Large intestine (tissue), 12 donors: ENCODE measurements around the gene ATP5MG. TPM values are rescaled to one million over a fixed set of nuclear protein-coding genes. Genes with fewer than 3 reads are reported as not detected.

Experiments
- DNase-seq, 2 donors: peaks; one replicate each; pipeline versions ENCODE4 v3.0.0 to v3.0.0-alpha.2; 2013
- H3K27ac ChIP-seq: one replicate; pipeline ENCODE4 v1.5.1; 2013; ENCODE audit warnings: low read length
- H3K27me3 ChIP-seq: 2 replicates; pipeline ENCODE4 v1.6.1; 2013; ENCODE audit warnings: low read length; ENCODE audit not compliant: control insufficient read depth, insufficient read depth
- H3K36me3 ChIP-seq: 2 replicates; pipeline ENCODE4 v1.6.1; 2013; ENCODE audit warnings: low read length; ENCODE audit not compliant: control insufficient read depth, insufficient read depth
- H3K4me1 ChIP-seq: one replicate; pipeline ENCODE4 v1.6.1; 2013; ENCODE audit warnings: low read length; ENCODE audit not compliant: control insufficient read depth, insufficient read depth
- H3K4me3 ChIP-seq: one replicate; pipeline ENCODE4 v1.5.1; 2013; ENCODE audit warnings: low read length
- H3K9me3 ChIP-seq: one replicate; pipeline ENCODE4 v1.6.1; 2013; ENCODE audit warnings: mild to moderate bottlenecking, low read depth, low read length, moderate library complexity; ENCODE audit not compliant: control insufficient read depth
- whole genome bisulfite sequencing: methylation state at CpG from one replicate; pipeline ENCODE4 v1.1.5; 2013; ENCODE audit warnings: low lambda C conversion rate; ENCODE audit not compliant: insufficient coverage; 5-methylcytosine and 5-hydroxymethylcytosine counted together
- long read RNA-seq, 11 donors: transcript quantifications; one replicate each; lab custom pipeline, GENCODE V29; 2026
- polyA plus RNA-seq: library from polyadenylated mRNA; unstranded; fragments of 120-200 nt; gene quantifications from one replicate; pipeline ENCODE4 v1.2.1, GENCODE V29; 2013

The ATP5MG gene
- 285 TPM for polyA plus RNA-seq
- long read RNA-seq, donor 1, transcript ATP5MG-201 (3 exons, 1,577 nt) = major isoform, 161 of 189 reads
- long read RNA-seq, donor 1, transcript ATP5MG-203 (2 exons, 1,582 nt) = minor isoform, 18 of 189 reads
- long read RNA-seq, donor 1, partial matches to known transcripts = 7 of 189 reads
- long read RNA-seq, donor 1, other reads (novel, unspliced or antisense) = 0 of 189 reads
- long read RNA-seq, donor 2, transcript ATP5MG-203 (2 exons, 1,582 nt) = minor isoform, 49 of 524 reads
- long read RNA-seq, donor 2, transcript ATP5MG-201 (3 exons, 1,577 nt) = major isoform, 432 of 524 reads
- long read RNA-seq, donor 2, transcript ATP5MG-208 (2 exons, 623 nt) = minor isoform, 6 of 524 reads
- long read RNA-seq, donor 2, partial matches to known transcripts = 29 of 524 reads
- long read RNA-seq, donor 2, other reads (novel, unspliced or antisense) = 5 of 524 reads
- long read RNA-seq, donor 3 = 0 reads
- long read RNA-seq, donor 4, transcript ATP5MG-201 (3 exons, 1,577 nt) = major isoform, 42 of 45 reads
- long read RNA-seq, donor 4, partial matches to known transcripts = 0 of 45 reads
- long read RNA-seq, donor 4, other reads (novel, unspliced or antisense) = 0 of 45 reads
- long read RNA-seq, donor 5, transcript ATP5MG-203 (2 exons, 1,582 nt) = minor isoform, 22 of 231 reads
- long read RNA-seq, donor 5, transcript ATP5MG-201 (3 exons, 1,577 nt) = major isoform, 196 of 231 reads
- long read RNA-seq, donor 5, partial matches to known transcripts = 9 of 231 reads
- long read RNA-seq, donor 5, other reads (novel, unspliced or antisense) = 0 of 231 reads
- long read RNA-seq, donor 6, transcript ATP5MG-208 (2 exons, 623 nt) = minor isoform, 5 of 404 reads
- long read RNA-seq, donor 6, transcript ATP5MG-201 (3 exons, 1,577 nt) = major isoform, 324 of 404 reads
- long read RNA-seq, donor 6, transcript ATP5MG-203 (2 exons, 1,582 nt) = minor isoform, 75 of 404 reads
- long read RNA-seq, donor 6, partial matches to known transcripts = 0 of 404 reads
- long read RNA-seq, donor 6, other reads (novel, unspliced or antisense) = 0 of 404 reads
- long read RNA-seq, donor 7, transcript ATP5MG-201 (3 exons, 1,577 nt) = major isoform, 188 of 228 reads
- long read RNA-seq, donor 7, transcript ATP5MG-203 (2 exons, 1,582 nt) = minor isoform, 22 of 228 reads
- long read RNA-seq, donor 7, partial matches to known transcripts = 15 of 228 reads
- long read RNA-seq, donor 7, other reads (novel, unspliced or antisense) = 0 of 228 reads
- long read RNA-seq, donor 8, transcript ATP5MG-201 (3 exons, 1,577 nt) = major isoform, 574 of 630 reads
- long read RNA-seq, donor 8, transcript ATP5MG-203 (2 exons, 1,582 nt) = minor isoform, 46 of 630 reads
- long read RNA-seq, donor 8, partial matches to known transcripts = 0 of 630 reads
- long read RNA-seq, donor 8, other reads (novel, unspliced or antisense) = 6 of 630 reads
- long read RNA-seq, donor 9, transcript ATP5MG-203 (2 exons, 1,582 nt) = minor isoform, 56 of 497 reads
- long read RNA-seq, donor 9, transcript ATP5MG-201 (3 exons, 1,577 nt) = major isoform, 426 of 497 reads
- long read RNA-seq, donor 9, transcript ATP5MG-208 (2 exons, 623 nt) = minor isoform, 8 of 497 reads
- long read RNA-seq, donor 9, partial matches to known transcripts = 0 of 497 reads
- long read RNA-seq, donor 9, other reads (novel, unspliced or antisense) = 5 of 497 reads
- long read RNA-seq, donor 10, transcript ATP5MG-208 (2 exons, 623 nt) = minor isoform, 5 of 444 reads
- long read RNA-seq, donor 10, transcript ATP5MG-203 (2 exons, 1,582 nt) = minor isoform, 45 of 444 reads
- long read RNA-seq, donor 10, transcript ATP5MG-201 (3 exons, 1,577 nt) = major isoform, 391 of 444 reads
- long read RNA-seq, donor 10, partial matches to known transcripts = 0 of 444 reads
- long read RNA-seq, donor 10, other reads (novel, unspliced or antisense) = 0 of 444 reads
- long read RNA-seq, donor 11, transcript ATP5MG-201 (3 exons, 1,577 nt) = major isoform, 240 of 281 reads
- long read RNA-seq, donor 11, transcript ATP5MG-203 (2 exons, 1,582 nt) = minor isoform, 37 of 281 reads
- long read RNA-seq, donor 11, partial matches to known transcripts = 0 of 281 reads
- long read RNA-seq, donor 11, other reads (novel, unspliced or antisense) = 0 of 281 reads

DNA sequence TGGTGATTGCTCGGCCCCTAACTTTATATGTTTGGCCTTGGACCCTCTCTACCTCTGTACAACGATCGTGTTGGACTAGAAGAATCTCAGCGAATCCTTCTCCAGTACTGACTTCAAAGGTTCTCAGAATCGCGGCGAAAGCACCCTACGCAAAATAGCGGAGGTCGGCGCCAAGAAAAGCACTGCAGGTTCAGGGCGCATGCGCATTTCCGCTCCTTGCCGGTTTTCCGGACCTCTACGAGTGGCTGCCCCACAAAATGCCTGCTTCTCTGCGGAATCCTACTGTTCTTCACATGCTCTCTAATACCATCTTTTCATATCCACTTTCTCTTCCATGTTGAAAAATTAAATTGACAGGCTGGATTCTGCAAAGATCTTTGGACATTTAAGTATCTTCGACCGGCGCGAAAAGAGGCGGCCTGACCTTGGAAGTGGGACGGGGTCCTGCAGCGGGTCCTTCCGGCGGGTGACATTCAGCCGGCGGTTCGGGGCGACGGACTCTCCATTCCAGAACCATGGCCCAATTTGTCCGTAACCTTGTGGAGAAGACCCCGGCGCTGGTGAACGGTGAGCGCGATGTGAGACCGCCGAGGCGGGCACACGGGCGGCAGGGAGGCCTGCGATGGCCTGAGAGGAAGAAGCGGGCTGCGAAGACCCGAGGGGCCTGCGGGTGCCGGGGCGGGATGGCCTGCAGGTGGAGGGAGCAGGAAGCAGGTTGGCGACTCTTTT, at the start of gene ATP5MG:
TSS of gene ATP5MG (plus strand) at position 456 of the 729 bp plus-strand sequence. CDS start at position 516, 60 bp downstream.
- Histone ChIP-seq H3K27ac (peak within 1 kb of the TSS; percentile 86), H3K4me3 (peak within 1 kb of the TSS; percentile 93), H3K27me3 (no peaks in the 10 kb centered on the region), H3K9me3 (no peaks in the 10 kb centered on the region), H3K36me3 (peaks cover 15% of the 10 kb centered on the region), H3K4me1 (peaks cover 8% of the 10 kb centered on the region)
- no CpG with 5 or more reads among the region's 51 CpGs for WGBS
- peak; percentile 83 to 92 for DNase-seq

DNA sequence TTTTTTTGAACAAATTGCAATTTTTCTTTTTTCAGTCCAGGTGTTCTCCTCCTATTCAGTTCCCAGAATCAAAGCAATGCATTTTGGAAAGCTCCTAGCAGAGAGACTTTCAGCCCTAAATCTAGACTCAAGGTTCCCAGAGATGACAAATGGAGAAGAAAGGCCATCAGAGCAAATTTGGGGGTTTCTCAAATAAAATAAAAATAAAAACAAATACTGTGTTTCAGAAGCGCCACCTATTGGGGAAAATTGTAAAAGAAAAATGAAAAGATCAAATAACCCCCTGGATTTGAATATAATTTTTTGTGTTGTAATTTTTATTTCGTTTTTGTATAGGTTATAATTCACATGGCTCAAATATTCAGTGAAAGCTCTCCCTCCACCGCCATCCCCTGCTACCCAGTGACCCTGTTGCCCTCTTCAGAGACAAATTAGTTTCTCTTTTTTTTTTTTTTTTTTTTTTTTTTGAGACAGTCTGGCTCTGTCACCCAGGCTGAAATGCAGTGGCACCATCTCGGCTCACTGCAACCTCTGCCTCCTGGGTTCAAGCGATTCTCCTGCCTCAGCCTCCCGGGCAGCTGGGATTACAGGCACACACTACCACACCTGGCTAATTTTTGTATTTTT, 48.2 kb upstream of the ATP5MG start:
- no peaks in the 10 kb centered on the region for H3K36me3 ChIP-seq
- 6% methylated on average over 2 of the region's 6 CpGs for WGBS
- H3K9me3 ChIP-seq = no peaks in the 10 kb centered on the region
- DNase-seq = no peak
- H3K4me3 ChIP-seq = no peak overlapping the region
- H3K27ac ChIP-seq = no peak overlapping the region
- H3K27me3 ChIP-seq = peaks cover 7% of the 10 kb centered on the region
- no peaks in the 10 kb centered on the region for H3K4me1 ChIP-seq

- H3K27me3 ChIP-seq = no peaks in the 10 kb centered on the region
- H3K9me3 ChIP-seq = no peaks in the 10 kb centered on the region
- 100% methylated on average over 1 of the region's 3 CpGs for WGBS
- H3K27ac ChIP-seq = no peak overlapping the region
- H3K36me3 ChIP-seq = no peaks in the 10 kb centered on the region
- no peak overlapping the region for H3K4me3 ChIP-seq
- peaks cover 2% of the 10 kb centered on the region for H3K4me1 ChIP-seq
- DNase-seq = no peak
These were observed 43.3 kb upstream of the ATP5MG start for GRCh38 chr11:118358071-118358470.

GRCh38 chr11:118359295-118359958, 42.0 kb upstream of the ATP5MG start, which contains the start of gene UBE4A:
UBE4A (plus strand) TSS chr11:118359600; CDS start chr11:118365081, 5,481 bp downstream.
- Histone ChIP-seq H3K4me3 (peak within 1 kb of the TSS; percentile 82), H3K27me3 (no peaks in the 10 kb centered on the region), H3K36me3 (no peaks in the 10 kb centered on the region), H3K9me3 (no peaks in the 10 kb centered on the region), H3K4me1 (peaks cover 2% of the 10 kb centered on the region), H3K27ac (peak within 1 kb of the TSS; percentile 65)
- 0% methylated on average over 3 of the region's 33 CpGs for WGBS
- peak; percentile 92 to 93 for DNase-seq

- WGBS = 93% methylated on average over 2 of the region's 3 CpGs
- Histone ChIP-seq H3K27me3 (no peaks in the 10 kb centered on the region), H3K4me3 (no peak overlapping the region), H3K27ac (no peak overlapping the region), H3K9me3 (no peaks in the 10 kb centered on the region), H3K36me3 (peaks cover 35% of the 10 kb centered on the region), H3K4me1 (peaks cover 2% of the 10 kb centered on the region)
- no peak for DNase-seq
These were observed 36.3 kb upstream of the ATP5MG start for GRCh38 chr11:118364956-118365615.

DNA sequence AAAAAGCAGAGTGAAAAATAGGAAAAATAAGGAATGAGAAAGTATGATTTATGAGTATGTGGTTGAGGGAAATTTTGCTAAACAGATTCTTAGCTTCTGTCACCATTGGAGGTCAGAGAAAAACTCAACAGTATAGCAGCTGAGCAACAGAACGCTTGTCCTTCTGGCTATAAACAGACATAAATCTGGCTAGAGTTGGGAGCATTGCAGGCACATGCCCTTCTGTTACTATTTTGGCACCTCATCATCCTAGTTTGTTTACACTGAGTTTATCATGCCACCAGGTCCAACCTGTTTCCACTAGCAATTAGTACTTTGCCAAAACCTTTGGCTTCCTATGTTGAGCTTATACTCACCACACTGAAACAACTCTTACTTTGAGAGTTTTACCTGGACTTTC, 35.1 kb upstream of the ATP5MG start:
- Histone ChIP-seq H3K27ac (no peak overlapping the region), H3K36me3 (peaks cover 45% of the 10 kb centered on the region), H3K9me3 (no peaks in the 10 kb centered on the region), H3K4me3 (no peak overlapping the region), H3K27me3 (no peaks in the 10 kb centered on the region), H3K4me1 (no peaks in the 10 kb centered on the region)
- no peak for DNase-seq
- no CpG with 5 or more reads among the region's 1 CpG for WGBS

DNA sequence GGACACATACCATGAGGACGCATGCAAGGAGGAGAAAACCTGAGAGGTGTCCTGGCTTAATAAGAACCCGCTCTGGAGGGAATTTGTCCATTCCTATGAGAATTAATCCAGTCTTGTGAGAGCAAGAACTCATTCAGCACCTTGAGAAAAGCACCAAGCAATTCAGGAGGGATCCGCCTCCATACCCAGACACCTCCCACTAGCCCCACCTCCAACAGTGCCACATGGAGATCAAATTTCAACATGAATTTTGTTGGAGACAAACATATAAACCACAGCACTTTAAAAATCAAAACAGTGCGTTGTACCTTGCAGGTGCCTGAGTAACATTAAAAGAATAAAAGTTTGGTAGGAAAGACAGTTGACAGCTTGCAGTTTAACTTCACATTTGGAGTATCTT, 30.6 kb upstream of the ATP5MG start:
- H3K36me3 ChIP-seq = peaks cover 78% of the 10 kb centered on the region
- H3K4me3 ChIP-seq = no peak overlapping the region
- no peak overlapping the region for H3K27ac ChIP-seq
- WGBS = no CpG with 5 or more reads among the region's 4 CpGs
- DNase-seq = no peak
- no peaks in the 10 kb centered on the region for H3K9me3 ChIP-seq
- no peaks in the 10 kb centered on the region for H3K27me3 ChIP-seq
- no peaks in the 10 kb centered on the region for H3K4me1 ChIP-seq

DNA sequence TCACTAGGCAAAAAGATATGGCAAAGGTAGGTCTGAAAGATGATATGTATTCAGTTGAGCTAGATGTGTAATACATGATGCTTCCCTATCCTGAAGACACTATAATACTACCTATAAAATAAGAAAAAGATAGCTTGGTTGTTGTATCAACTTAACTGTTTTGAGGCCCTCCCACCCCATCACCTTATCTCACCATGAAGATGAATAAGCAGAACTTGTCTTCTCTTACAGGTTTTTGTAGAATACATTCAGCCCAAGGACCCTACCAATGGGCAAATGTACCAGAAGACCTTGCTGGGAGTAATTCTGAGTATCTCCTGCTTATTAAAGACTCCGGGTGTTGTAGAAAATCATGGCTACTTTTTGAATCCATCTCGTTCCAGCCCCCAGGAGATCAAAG, 28.1 kb upstream of the ATP5MG start:
- Histone ChIP-seq H3K27ac (no peak overlapping the region), H3K36me3 (peaks cover 84% of the 10 kb centered on the region), H3K4me1 (no peaks in the 10 kb centered on the region), H3K4me3 (no peak overlapping the region), H3K9me3 (no peaks in the 10 kb centered on the region), H3K27me3 (no peaks in the 10 kb centered on the region)
- no peak for DNase-seq
- no CpG with 5 or more reads among the region's 2 CpGs for WGBS
